ACC112 (cell line): ENCODE results near the gene NCBP2.

Experiments
- H2AFZ ChIP-seq: fragments of 200-600 bp; sonication (generic); one replicate; pipeline ENCODE4 v1.6.0; 2017; ENCODE audit warnings: antibody characterized with exemption, low read length; ENCODE audit not compliant: unreplicated experiment
- H3K27ac ChIP-seq: fragments of 200-600 bp; sonication (generic); 2 replicates; pipeline ENCODE4 v1.5.1; 2014; ENCODE audit warnings: low read depth, mild to moderate bottlenecking, antibody characterized with exemption, low read length, moderate library complexity
- H3K27me3 ChIP-seq: fragments of 200-600 bp; sonication (generic); 2 replicates; pipeline ENCODE4 v1.6.1; 2014; ENCODE audit warnings: mild to moderate bottlenecking, antibody characterized with exemption, low read length, moderate library complexity, mixed read lengths; ENCODE audit not compliant: insufficient read depth
- H3K36me3 ChIP-seq: fragments of 200-600 bp; sonication (generic); 2 replicates; pipeline ENCODE4 v1.6.1; 2016; ENCODE audit warnings: mild to moderate bottlenecking, antibody characterized with exemption, low read length, moderate library complexity, mixed read lengths; ENCODE audit not compliant: insufficient read depth
- H3K4me1 ChIP-seq: fragments of 200-600 bp; sonication (generic); one replicate; pipeline ENCODE4 v1.6.1; 2016; ENCODE audit warnings: low read length, mixed read lengths; ENCODE audit not compliant: insufficient read depth, unreplicated experiment, control insufficient read depth
- H3K4me3 ChIP-seq: fragments of 200-600 bp; sonication (generic); 2 replicates; pipeline ENCODE4 v1.5.1; 2014; ENCODE audit warnings: mild to moderate bottlenecking, low read depth, low read length
- H3K79me2 ChIP-seq: fragments of 200-600 bp; sonication (generic); one replicate; pipeline ENCODE4 v1.6.0; 2016; ENCODE audit warnings: low read length; ENCODE audit not compliant: control insufficient read depth, unreplicated experiment, insufficient read depth

The NCBP2 gene

DNA sequence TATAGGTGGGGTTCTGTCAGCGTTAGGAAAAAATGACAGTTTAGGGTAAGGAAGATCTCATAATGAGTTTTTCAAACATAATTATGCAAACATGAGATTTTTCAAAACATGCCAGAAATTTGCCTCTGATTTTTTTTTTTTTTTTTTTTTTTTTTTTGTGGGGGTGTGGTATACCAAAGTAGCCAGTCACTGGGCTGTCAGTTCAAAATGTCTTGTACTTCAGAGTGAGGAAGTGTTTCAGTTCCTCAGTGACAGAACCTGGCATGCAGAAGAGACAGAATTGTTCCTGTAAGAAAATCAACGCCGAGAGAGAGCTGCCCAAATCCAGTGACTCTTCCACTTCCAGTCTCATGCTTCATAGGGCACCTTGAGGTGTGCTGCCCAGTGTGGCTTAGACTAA, 9.7 kb downstream of the NCBP2 start:
- Histone ChIP-seq H3K27me3 (no peaks in the 10 kb centered on the region), H2AFZ (no peak overlapping the region)

DNA sequence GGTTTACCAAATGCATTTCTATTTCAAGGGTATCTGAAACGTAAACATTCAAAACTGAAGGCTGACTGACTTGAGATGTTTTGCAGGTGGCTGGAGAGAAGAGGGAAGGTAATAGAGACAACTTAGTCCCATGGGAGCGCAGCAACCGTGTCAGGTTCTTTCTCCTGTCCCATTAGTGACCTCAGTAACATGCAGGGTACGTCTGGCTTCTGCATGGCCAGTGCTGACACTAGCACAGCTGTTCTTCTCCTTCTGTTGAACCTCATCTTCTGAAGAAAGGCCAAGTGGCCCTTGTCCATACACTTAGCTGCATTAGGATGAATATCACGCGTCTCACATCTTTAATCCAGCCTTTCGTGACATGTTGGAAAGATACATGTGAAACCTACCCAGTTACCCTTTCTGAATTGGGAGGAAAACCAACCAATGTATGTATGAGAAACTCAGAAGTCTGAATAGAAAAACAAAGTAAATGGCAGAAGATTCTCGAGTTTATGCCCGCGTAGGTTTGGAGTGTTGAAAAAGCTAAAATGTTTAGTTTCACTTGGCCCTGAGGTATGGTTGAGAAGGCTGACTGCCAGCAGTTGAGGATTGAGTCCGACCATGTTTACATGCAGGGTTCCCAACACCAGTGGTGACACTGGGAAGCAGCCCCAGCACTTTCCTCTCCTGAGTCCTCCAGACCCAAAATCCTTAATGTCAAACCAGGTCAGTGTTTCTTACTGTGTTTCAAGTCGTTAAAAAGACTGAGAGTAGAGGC, 10.3 kb downstream of the NCBP2 start:
- H2AFZ ChIP-seq: no peak overlapping the region
- H3K36me3 ChIP-seq: peaks cover 30% of the 10 kb centered on the region
- H3K4me1 ChIP-seq: no peaks in the 10 kb centered on the region
- no peak overlapping the region for H3K27ac ChIP-seq
- no peak overlapping the region for H3K4me3 ChIP-seq
- no peaks in the 10 kb centered on the region for H3K79me2 ChIP-seq
- no peaks in the 10 kb centered on the region for H3K27me3 ChIP-seq

More for the DNA sequence above, 9.7 kb downstream of the NCBP2 start:
- Histone ChIP-seq H3K79me2 (no peaks in the 10 kb centered on the region), H3K4me3 (no peak overlapping the region), H3K36me3 (peaks cover 36% of the 10 kb centered on the region), H3K27ac (no peak overlapping the region), H3K4me1 (no peaks in the 10 kb centered on the region)

DNA sequence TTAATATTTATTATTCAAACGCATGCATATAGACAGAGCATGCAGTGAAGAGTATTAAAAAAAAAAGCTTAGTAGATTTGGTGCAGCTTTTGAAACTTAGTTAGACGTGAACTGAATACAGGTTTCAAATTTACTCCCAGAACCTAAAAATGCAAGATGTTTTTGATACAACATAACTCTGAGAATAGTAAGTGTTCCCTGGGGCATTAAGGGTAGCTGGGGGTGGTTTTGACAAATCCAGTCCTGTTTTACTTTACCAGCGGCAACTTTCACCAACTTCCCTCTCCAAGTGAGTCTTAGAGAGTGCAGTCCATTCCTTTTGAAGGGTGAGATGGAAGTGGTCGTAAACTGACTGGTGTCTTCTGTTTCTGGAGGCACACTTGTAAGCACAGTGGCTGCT, 11.2 kb downstream of the NCBP2 start:
- H3K4me1 ChIP-seq: no peaks in the 10 kb centered on the region
- H3K36me3 ChIP-seq: peaks cover 22% of the 10 kb centered on the region
- H3K79me2 ChIP-seq: no peaks in the 10 kb centered on the region
- H2AFZ ChIP-seq: no peak overlapping the region
- H3K4me3 ChIP-seq: no peak overlapping the region
- H3K27ac ChIP-seq: no peak overlapping the region
- H3K27me3 ChIP-seq: no peaks in the 10 kb centered on the region

GRCh38 chr3:196927571-196928453, 14.5 kb downstream of the NCBP2 start:
- Histone ChIP-seq H2AFZ (no peak overlapping the region), H3K4me3 (no peak overlapping the region), H3K79me2 (no peaks in the 10 kb centered on the region), H3K36me3 (peaks cover 8% of the 10 kb centered on the region), H3K4me1 (no peaks in the 10 kb centered on the region), H3K27ac (no peak overlapping the region), H3K27me3 (no peaks in the 10 kb centered on the region)

- H3K36me3 ChIP-seq: peaks cover 2% of the 10 kb centered on the region
- H3K27me3 ChIP-seq: no peaks in the 10 kb centered on the region
Observed at GRCh38 chr3:196920733-196921132, 21.6 kb downstream of the NCBP2 start.

DNA sequence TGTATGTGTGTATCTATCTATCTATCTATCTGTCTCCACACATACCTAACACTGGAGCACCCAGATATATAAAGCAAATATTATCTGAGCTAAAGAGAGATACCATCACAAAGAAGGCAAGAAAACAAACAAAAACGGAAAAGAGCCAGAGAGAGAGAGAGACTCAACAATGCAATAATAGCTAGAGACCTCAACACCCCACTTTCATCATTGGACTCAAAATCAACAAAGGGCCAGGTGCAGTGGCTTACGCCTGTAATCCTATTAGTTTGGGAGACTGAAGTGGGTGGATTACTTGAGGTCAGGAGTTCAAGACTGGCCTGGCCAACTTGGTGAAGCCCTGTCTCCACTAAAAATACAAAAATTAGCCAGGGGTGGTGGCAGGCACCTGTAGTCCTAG, 23.4 kb downstream of the NCBP2 start:
- no peak overlapping the region for H3K27ac ChIP-seq
- H3K36me3 ChIP-seq: peaks cover 17% of the 10 kb centered on the region
- H3K79me2 ChIP-seq: no peaks in the 10 kb centered on the region
- H2AFZ ChIP-seq: no peak overlapping the region
- H3K4me3 ChIP-seq: no peak overlapping the region
- H3K27me3 ChIP-seq: no peaks in the 10 kb centered on the region
- H3K4me1 ChIP-seq: no peaks in the 10 kb centered on the region

More at GRCh38 chr3:196920733-196921132, 21.6 kb downstream of the NCBP2 start:
- Histone ChIP-seq H2AFZ (no peak overlapping the region), H3K79me2 (no peaks in the 10 kb centered on the region), H3K4me1 (no peaks in the 10 kb centered on the region), H3K4me3 (no peak overlapping the region), H3K27ac (no peak overlapping the region)

DNA sequence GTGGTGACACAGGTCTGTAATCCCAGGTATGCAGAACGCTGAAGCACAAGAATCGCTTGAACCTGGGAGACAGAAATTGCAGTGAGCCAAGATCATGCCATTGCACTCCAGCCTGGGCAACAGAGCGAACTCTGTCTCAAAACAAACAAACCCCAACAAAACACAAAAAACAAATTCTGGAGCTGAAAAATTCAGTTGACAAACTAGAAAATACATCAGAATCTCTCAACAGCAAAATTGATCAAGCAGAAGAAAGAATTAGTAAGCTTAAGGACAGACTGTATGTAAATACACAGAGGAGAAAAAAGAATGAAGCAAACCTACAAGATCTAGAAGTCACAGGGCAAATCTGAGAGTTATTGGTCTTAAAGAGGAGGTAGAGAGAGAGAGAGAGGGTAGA, 25.3 kb downstream of the NCBP2 start:
- Histone ChIP-seq H2AFZ (no peak overlapping the region), H3K27ac (no peak overlapping the region), H3K79me2 (no peaks in the 10 kb centered on the region), H3K27me3 (no peaks in the 10 kb centered on the region), H3K4me3 (no peak overlapping the region), H3K4me1 (no peaks in the 10 kb centered on the region), H3K36me3 (peaks cover 19% of the 10 kb centered on the region)

- H2AFZ ChIP-seq: no peak overlapping the region
- no peak overlapping the region for H3K4me3 ChIP-seq
- no peaks in the 10 kb centered on the region for H3K27me3 ChIP-seq
- no peaks in the 10 kb centered on the region for H3K79me2 ChIP-seq
- H3K36me3 ChIP-seq: peaks cover 19% of the 10 kb centered on the region
- H3K4me1 ChIP-seq: no peaks in the 10 kb centered on the region
- H3K27ac ChIP-seq: no peak overlapping the region
Observed at GRCh38 chr3:196916221-196916620, 26.1 kb downstream of the NCBP2 start.

- H3K4me1 ChIP-seq: no peaks in the 10 kb centered on the region
- H3K27ac ChIP-seq: no peak overlapping the region
- peaks cover 19% of the 10 kb centered on the region for H3K36me3 ChIP-seq
- H3K27me3 ChIP-seq: no peaks in the 10 kb centered on the region
- H2AFZ ChIP-seq: no peak overlapping the region
- H3K4me3 ChIP-seq: no peak overlapping the region
- H3K79me2 ChIP-seq: no peaks in the 10 kb centered on the region
Observed at GRCh38 chr3:196915375-196915774, 27.0 kb downstream of the NCBP2 start.

- Histone ChIP-seq H3K4me3 (no peak overlapping the region), H3K27ac (no peak overlapping the region), H3K36me3 (peaks cover 19% of the 10 kb centered on the region), H3K4me1 (no peaks in the 10 kb centered on the region), H3K27me3 (no peaks in the 10 kb centered on the region), H3K79me2 (no peaks in the 10 kb centered on the region), H2AFZ (no peak overlapping the region)
Observed at GRCh38 chr3:196914866-196915265, 27.5 kb downstream of the NCBP2 start.

DNA sequence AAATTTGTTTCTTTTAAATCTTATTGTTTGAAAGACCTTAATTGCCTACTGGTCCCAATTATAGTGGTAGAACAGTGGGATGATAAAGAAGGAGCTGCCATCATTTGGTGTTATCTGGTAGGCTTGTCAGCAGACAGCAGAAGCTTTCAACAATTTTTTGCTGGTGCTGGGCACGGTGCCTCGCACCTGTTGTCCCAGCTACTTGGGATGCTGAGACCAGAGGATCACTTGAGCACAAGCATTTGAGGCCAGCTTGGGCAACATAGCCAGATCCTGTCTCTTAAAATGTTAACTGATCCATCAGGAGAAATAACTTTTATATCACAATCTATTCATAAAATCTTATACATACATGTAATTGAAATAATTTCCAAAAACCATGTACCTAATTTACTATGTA, 38.6 kb downstream of the NCBP2 start:
- Histone ChIP-seq H3K27ac (no peak overlapping the region), H3K79me2 (no peaks in the 10 kb centered on the region), H3K27me3 (no peaks in the 10 kb centered on the region), H3K4me3 (no peak overlapping the region), H2AFZ (no peak overlapping the region), H3K36me3 (peaks cover 33% of the 10 kb centered on the region), H3K4me1 (no peaks in the 10 kb centered on the region)
